HCT116 (cell line): ENCODE results near the gene ZDHHC19.

Experiments
- POLR2A ChIP-seq: IDR thresholded peaks from 2 replicates; pipeline ENCODE4 v1.7.0; 2011; ENCODE audit warnings: borderline replicate concordance; ENCODE audit not compliant: insufficient read depth, insufficient read length; ENCODE audit errors: extremely low read depth
- SRF ChIP-seq: IDR thresholded peaks from 2 replicates; pipeline ENCODE4 v1.6.1; 2012; ENCODE audit warnings: low read depth
- YY1 ChIP-seq: IDR thresholded peaks from 2 replicates; pipeline ENCODE4 v1.6.1; 2011; ENCODE audit warnings: low read length, low read depth, moderate library complexity, mild to moderate bottlenecking; ENCODE audit not compliant: insufficient replicate concordance; ENCODE audit errors: extremely low read depth
- TF ChIP-seq, protein P1 (sequence below), 3 experiments: fragments of 200-600 bp in 1 of 3; sonication (generic) in 1 of 3; IDR thresholded peaks in 2 of 3; conservative IDR thresholded peaks in 1 of 3; 2 replicates each; pipeline ENCODE4 v1.5.1; 2012 to 2017; ENCODE audit warnings: low read depth in 2 of 3, low read length in 2 of 3, antibody characterized with exemption in 1 of 3, borderline replicate concordance in 1 of 3, control low read depth in 1 of 3, mild to moderate bottlenecking in 1 of 3, mixed read lengths in 1 of 3, mixed run types in 1 of 3, moderate library complexity in 1 of 3; ENCODE audit not compliant: insufficient read depth in 1 of 3
- TF ChIP-seq, protein P2 (sequence below): IDR thresholded peaks from 2 replicates; pipeline ENCODE4 v1.6.1; 2012

DNA sequence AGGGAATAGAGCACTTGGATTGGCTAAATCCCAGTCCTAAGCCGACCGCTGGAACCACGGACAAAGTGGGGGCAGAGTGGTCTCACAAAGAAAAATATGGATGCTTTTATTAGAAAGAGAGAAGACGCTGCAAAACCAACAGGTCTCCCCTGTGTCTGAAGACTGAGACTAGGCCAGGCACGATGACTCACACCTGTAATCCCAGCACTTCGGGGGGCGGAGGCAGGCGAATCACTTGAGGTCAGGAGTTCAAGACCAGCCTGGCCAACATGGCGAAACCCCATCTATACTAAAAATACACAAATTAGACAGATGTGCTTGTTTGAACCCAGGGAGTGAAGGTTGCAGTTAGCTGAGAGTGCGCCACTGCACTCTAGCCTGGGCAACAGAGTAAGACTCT, 61.8 kb downstream of the ZDHHC19 start:
- TF ChIP-seq, protein P1, sequence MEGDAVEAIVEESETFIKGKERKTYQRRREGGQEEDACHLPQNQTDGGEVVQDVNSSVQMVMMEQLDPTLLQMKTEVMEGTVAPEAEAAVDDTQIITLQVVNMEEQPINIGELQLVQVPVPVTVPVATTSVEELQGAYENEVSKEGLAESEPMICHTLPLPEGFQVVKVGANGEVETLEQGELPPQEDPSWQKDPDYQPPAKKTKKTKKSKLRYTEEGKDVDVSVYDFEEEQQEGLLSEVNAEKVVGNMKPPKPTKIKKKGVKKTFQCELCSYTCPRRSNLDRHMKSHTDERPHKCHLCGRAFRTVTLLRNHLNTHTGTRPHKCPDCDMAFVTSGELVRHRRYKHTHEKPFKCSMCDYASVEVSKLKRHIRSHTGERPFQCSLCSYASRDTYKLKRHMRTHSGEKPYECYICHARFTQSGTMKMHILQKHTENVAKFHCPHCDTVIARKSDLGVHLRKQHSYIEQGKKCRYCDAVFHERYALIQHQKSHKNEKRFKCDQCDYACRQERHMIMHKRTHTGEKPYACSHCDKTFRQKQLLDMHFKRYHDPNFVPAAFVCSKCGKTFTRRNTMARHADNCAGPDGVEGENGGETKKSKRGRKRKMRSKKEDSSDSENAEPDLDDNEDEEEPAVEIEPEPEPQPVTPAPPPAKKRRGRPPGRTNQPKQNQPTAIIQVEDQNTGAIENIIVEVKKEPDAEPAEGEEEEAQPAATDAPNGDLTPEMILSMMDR (IDR thresholded peaks at IDR 0.05 in 2 of 3, conservative IDR thresholded peaks at IDR 0.05 in 1 of 3; ENCODE audit: borderline replicate concordance in 1 of 3, insufficient read depth in 1 of 3, low read depth in 2 of 3, low read length in 2 of 3) = no peak
- TF ChIP-seq, protein P2, sequence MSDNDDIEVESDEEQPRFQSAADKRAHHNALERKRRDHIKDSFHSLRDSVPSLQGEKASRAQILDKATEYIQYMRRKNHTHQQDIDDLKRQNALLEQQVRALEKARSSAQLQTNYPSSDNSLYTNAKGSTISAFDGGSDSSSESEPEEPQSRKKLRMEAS = no peak
- no peak for TF ChIP-seq SRF
- no peak for TF ChIP-seq POLR2A
- no peak for TF ChIP-seq YY1
